PC-9 (cell line): ENCODE measurements around the gene DNAH9. TPM values are rescaled to one million over a fixed set of nuclear protein-coding genes. Genes with fewer than 3 reads are reported as not detected.

Experiments
- BruUV-seq: library from RNA; stranded (reverse); fragments of 400-500 nt; replicated peaks from 2 replicates; lab custom pipeline; 2021; lab: Mats Ljungman, UMichigan
- CTCF ChIA-PET: fragments of 300-600 bp; sonication (Branson Sonifier 250); formaldehyde crosslinking; loops from one replicate; lab custom pipeline; 2022; ENCODE audit warnings: antibody characterized with exemption; lab: Charles Lee
- POLR2A ChIA-PET: fragments of 300-600 bp; sonication (Branson Sonifier 250); formaldehyde crosslinking; loops from one replicate; lab custom pipeline; 2022; ENCODE audit warnings: antibody characterized with exemption; ENCODE audit not compliant: unreplicated experiment; lab: Charles Lee
- DNase-seq, 2 experiments: peaks; one replicate each; pipeline versions ENCODE4 v3.0.0 to v3.0.0-alpha.2; 2015 to 2022; ENCODE audit warnings: mixed read lengths in 1 of 2
- H2AFZ ChIP-seq: fragments of 200-600 bp; sonication (generic); 2 replicates; pipeline ENCODE4 v1.8.1; 2017; ENCODE audit warnings: antibody characterized with exemption
- H3F3A ChIP-seq: fragments of 200-600 bp; sonication (generic); 2 replicates; pipeline ENCODE4 v1.8.1; 2017; ENCODE audit warnings: antibody characterized with exemption, mild to moderate bottlenecking, low read depth; ENCODE audit not compliant: insufficient read depth
- H3K27ac ChIP-seq: fragments of 200-600 bp; sonication (generic); 2 replicates; pipeline ENCODE4 v1.6.1; 2016; ENCODE audit warnings: mixed run types
- H3K27me3 ChIP-seq: fragments of 200-600 bp; sonication (generic); 2 replicates; pipeline ENCODE4 v1.6.1; 2016; ENCODE audit warnings: low read depth, mixed run types; ENCODE audit not compliant: insufficient read depth
- H3K36me3 ChIP-seq: fragments of 200-600 bp; sonication (generic); 2 replicates; pipeline ENCODE4 v1.6.1; 2016; ENCODE audit warnings: low read depth, mixed run types
- H3K4me1 ChIP-seq: fragments of 200-600 bp; sonication (generic); replicated peaks from 2 replicates; pipeline ENCODE4 v1.6.1; 2016; ENCODE audit warnings: mixed run types; ENCODE audit not compliant: insufficient read depth
- H3K4me2 ChIP-seq: fragments of 200-600 bp; sonication (generic); 2 replicates; pipeline ENCODE4 v1.6.1; 2017; ENCODE audit warnings: mixed run types
- H3K4me3 ChIP-seq: fragments of 200-600 bp; sonication (generic); 2 replicates; pipeline ENCODE4 v1.6.1; 2016; ENCODE audit warnings: mixed run types
- H3K79me2 ChIP-seq: fragments of 200-600 bp; sonication (generic); 2 replicates; pipeline ENCODE4 v1.6.1; 2017; ENCODE audit warnings: low read depth, mixed run types
- H3K9me2 ChIP-seq: fragments of 200-600 bp; sonication (generic); 2 replicates; pipeline ENCODE4 v1.8.1; 2017; ENCODE audit warnings: mild to moderate bottlenecking; ENCODE audit not compliant: insufficient read depth
- H3K9me3 ChIP-seq: fragments of 200-600 bp; sonication (generic); 2 replicates; pipeline ENCODE4 v1.8.1; 2016; ENCODE audit warnings: low read depth; ENCODE audit not compliant: insufficient read depth
- H4K20me1 ChIP-seq: fragments of 200-600 bp; sonication (generic); 2 replicates; pipeline ENCODE4 v1.8.1; 2017; ENCODE audit not compliant: insufficient read depth
- CTCF ChIP-seq: fragments of 200-600 bp; sonication (generic); conservative IDR thresholded peaks from 2 replicates; pipeline ENCODE4 v1.6.1; 2017; ENCODE audit warnings: mixed run types, antibody characterized with exemption, mild to moderate bottlenecking, moderate library complexity
- EZH2 ChIP-seq: fragments of 200-600 bp; sonication (generic); IDR thresholded peaks from 2 replicates; pipeline ENCODE4 v1.8.0; 2017; ENCODE audit warnings: antibody characterized with exemption, low read depth
- intact Hi-C: fragments of 100-400 bp; cut with micrococcal nuclease; formaldehyde crosslinking; loops from one replicate; pipeline ENCODE4 v1.10.0; 2022; ENCODE audit not compliant: unreplicated experiment
- total RNA-seq: library from RNA; stranded (reverse); gene quantifications from 2 replicates; pipeline ENCODE4 v1.2.3, GENCODE V29; 2021

DNAH9 gene
- total RNA-seq, 1 experiment from 2014 or later = not detected

- H3K4me1 ChIP-seq = no peaks in the 10 kb centered on the region
- no peaks in the 10 kb centered on the region for H3F3A ChIP-seq
- POLR2A ChIA-PET = no interaction called here
- H3K4me3 ChIP-seq = no peak overlapping the region
- TF ChIP-seq EZH2 = no peak
- TF ChIP-seq CTCF = no peak
- H3K9me2 ChIP-seq = no peaks in the 10 kb centered on the region
- no peak overlapping the region for H3K27ac ChIP-seq
- no peaks in the 10 kb centered on the region for H3K79me2 ChIP-seq
- H3K9me3 ChIP-seq = no peaks in the 10 kb centered on the region
- H3K27me3 ChIP-seq = no peaks in the 10 kb centered on the region; the same call in 1 of the 2 replicates
- CTCF ChIA-PET = no interaction called here
- no peaks in the 10 kb centered on the region for H3K36me3 ChIP-seq
- H2AFZ ChIP-seq = no peak overlapping the region
- no peak for DNase-seq
- no TSS peak for BruUV-seq
- H4K20me1 ChIP-seq = no peaks in the 10 kb centered on the region
- intact Hi-C loops = no loop called here
- no peak overlapping the region for H3K4me2 ChIP-seq
Observed at GRCh38 chr17:11805952-11806351, 207.7 kb downstream of the DNAH9 start.

GRCh38 chr17:11807606-11808005 is 209.3 kb downstream of the DNAH9 start:
- H3K36me3 ChIP-seq = no peaks in the 10 kb centered on the region
- no peaks in the 10 kb centered on the region for H3F3A ChIP-seq
- no peak for TF ChIP-seq CTCF
- no peak for TF ChIP-seq EZH2
- no peak overlapping the region for H2AFZ ChIP-seq
- H3K4me1 ChIP-seq = no peaks in the 10 kb centered on the region
- no peak overlapping the region for H3K4me3 ChIP-seq
- CTCF ChIA-PET = no interaction called here
- BruUV-seq = no TSS peak
- H3K9me2 ChIP-seq = no peaks in the 10 kb centered on the region
- no peaks in the 10 kb centered on the region for H3K9me3 ChIP-seq
- intact Hi-C loops = no loop called here
- no peak for DNase-seq
- H3K4me2 ChIP-seq = no peak overlapping the region
- no peak overlapping the region for H3K27ac ChIP-seq
- H4K20me1 ChIP-seq = no peaks in the 10 kb centered on the region
- POLR2A ChIA-PET = no interaction called here
- H3K79me2 ChIP-seq = no peaks in the 10 kb centered on the region
- no peaks in the 10 kb centered on the region for H3K27me3 ChIP-seq

GRCh38 chr17:11813278-11813677 is 215.0 kb downstream of the DNAH9 start:
- H3K4me2 ChIP-seq = no peak overlapping the region
- DNase-seq = no peak
- no peak for TF ChIP-seq CTCF
- TF ChIP-seq EZH2 = no peak
- intact Hi-C loops = no loop called here
- ChIA-PET POLR2A (no interaction called here), CTCF (no interaction called here)
- H3F3A ChIP-seq = no peaks in the 10 kb centered on the region
- H3K36me3 ChIP-seq = no peaks in the 10 kb centered on the region
- no peaks in the 10 kb centered on the region for H3K9me2 ChIP-seq
- H3K79me2 ChIP-seq = no peaks in the 10 kb centered on the region
- H2AFZ ChIP-seq = no peak overlapping the region
- no peaks in the 10 kb centered on the region for H3K4me1 ChIP-seq
- no peaks in the 10 kb centered on the region for H3K9me3 ChIP-seq
- no TSS peak for BruUV-seq
- H4K20me1 ChIP-seq = no peaks in the 10 kb centered on the region
- H3K27ac ChIP-seq = no peak overlapping the region
- peaks cover 4% of the 10 kb centered on the region; the same call in 1 of the 2 replicates for H3K27me3 ChIP-seq
- no peak overlapping the region for H3K4me3 ChIP-seq
